Measurements from ENCODE around the gene RAN. TPM values are rescaled to one million over a fixed set of nuclear protein-coding genes. Genes with fewer than 3 reads are reported as not detected.

RAN gene
- polyA plus RNA-seq, 1 donor from 2014 or later, result 616 TPM

- H4K20me1 ChIP-seq (ENCODE audit: insufficient read depth), result no peaks in the 10 kb centered on the region
- TF ChIP-seq REST (IDR thresholded peaks at IDR 0.05; ENCODE audit: borderline replicate concordance), result no peak
- no peak for TF ChIP-seq RAD21 (conservative IDR thresholded peaks at IDR 0.05)
- TF ChIP-seq EZH2 (IDR thresholded peaks at IDR 0.05; ENCODE audit: borderline replicate concordance, insufficient read depth, low read length, poor library complexity, severe bottlenecking), result no peak
- TF ChIP-seq POLR2AphosphoS5 (IDR thresholded peaks at IDR 0.05), result no peak
- TF ChIP-seq TAF1 (IDR thresholded peaks at IDR 0.05; ENCODE audit: low read depth), result no peak
- TF ChIP-seq MXI1 (conservative IDR thresholded peaks at IDR 0.05; ENCODE audit: poor library complexity, severe bottlenecking), result no peak
- no peak for TF ChIP-seq SMC3 (conservative IDR thresholded peaks at IDR 0.05; ENCODE audit: poor library complexity)
- TF ChIP-seq, protein P1, sequence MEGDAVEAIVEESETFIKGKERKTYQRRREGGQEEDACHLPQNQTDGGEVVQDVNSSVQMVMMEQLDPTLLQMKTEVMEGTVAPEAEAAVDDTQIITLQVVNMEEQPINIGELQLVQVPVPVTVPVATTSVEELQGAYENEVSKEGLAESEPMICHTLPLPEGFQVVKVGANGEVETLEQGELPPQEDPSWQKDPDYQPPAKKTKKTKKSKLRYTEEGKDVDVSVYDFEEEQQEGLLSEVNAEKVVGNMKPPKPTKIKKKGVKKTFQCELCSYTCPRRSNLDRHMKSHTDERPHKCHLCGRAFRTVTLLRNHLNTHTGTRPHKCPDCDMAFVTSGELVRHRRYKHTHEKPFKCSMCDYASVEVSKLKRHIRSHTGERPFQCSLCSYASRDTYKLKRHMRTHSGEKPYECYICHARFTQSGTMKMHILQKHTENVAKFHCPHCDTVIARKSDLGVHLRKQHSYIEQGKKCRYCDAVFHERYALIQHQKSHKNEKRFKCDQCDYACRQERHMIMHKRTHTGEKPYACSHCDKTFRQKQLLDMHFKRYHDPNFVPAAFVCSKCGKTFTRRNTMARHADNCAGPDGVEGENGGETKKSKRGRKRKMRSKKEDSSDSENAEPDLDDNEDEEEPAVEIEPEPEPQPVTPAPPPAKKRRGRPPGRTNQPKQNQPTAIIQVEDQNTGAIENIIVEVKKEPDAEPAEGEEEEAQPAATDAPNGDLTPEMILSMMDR (IDR thresholded peaks at IDR 0.05; ENCODE audit: poor library complexity, severe bottlenecking), result no peak
- no peak for TF ChIP-seq EP300 (conservative IDR thresholded peaks at IDR 0.05; ENCODE audit: poor library complexity, severe bottlenecking)
Measured at GRCh38 chr12:130831876-130832405, 39.9 kb upstream of the RAN start.

DNA sequence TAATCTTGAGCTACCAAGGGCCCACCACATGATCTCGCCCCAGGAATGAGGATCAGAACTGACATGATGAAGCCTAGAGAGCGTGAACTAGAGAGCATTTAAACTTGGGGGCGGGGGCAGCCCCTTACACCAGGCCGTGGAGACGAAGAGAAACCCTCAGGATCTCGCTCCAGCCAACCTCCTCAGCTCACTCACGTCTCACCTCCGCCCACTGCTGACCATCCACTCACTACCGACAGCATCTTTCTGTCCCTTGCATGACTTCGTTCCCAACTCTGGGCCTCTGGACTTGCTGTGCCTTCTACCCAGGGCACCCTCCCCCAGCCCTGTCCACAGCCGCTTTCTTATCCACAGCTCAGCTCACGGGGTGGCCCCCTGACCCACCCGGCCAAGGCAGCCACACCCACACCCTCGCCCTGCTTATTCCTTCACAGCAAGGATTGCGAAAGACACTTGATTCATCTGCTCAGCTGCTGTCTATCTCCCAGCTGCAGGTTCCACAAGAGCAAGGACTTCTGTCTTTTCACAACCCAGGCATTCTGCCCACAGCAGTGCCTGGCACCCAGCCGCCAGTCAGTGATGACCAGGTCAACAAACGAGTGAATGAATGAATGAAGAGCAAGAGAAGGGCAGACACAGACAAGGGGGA, 39.2 kb upstream of the RAN start:
- H3K9me2 ChIP-seq (ENCODE audit: insufficient read depth, low read length), result no peaks in the 10 kb centered on the region
- peaks cover 40% of the 10 kb centered on the region for H3K79me2 ChIP-seq (replicated peaks; ENCODE audit: insufficient read depth, low read length)
- no peaks in the 10 kb centered on the region for H4K20me1 ChIP-seq (ENCODE audit: insufficient read depth)
- H3K27me3 ChIP-seq (ENCODE audit: insufficient read depth, low read depth, low read length), result no peaks in the 10 kb centered on the region
- no peak overlapping the region for H2AFZ ChIP-seq (ENCODE audit: low read depth, low read length)
- H3K9ac ChIP-seq (ENCODE audit: low read length), result no peak overlapping the region
- H3K27ac ChIP-seq (ENCODE audit: low read length), result no peak overlapping the region
- no peak overlapping the region for H3K4me2 ChIP-seq (ENCODE audit: low read length)
- no peaks in the 10 kb centered on the region for H3F3A ChIP-seq (ENCODE audit: insufficient read depth, low read length, poor library complexity, severe bottlenecking)
- no peak overlapping the region for H3K4me3 ChIP-seq (ENCODE audit: low read length)
- H3K36me3 ChIP-seq (ENCODE audit: insufficient read depth, low read length), result no peaks in the 10 kb centered on the region
- no peaks in the 10 kb centered on the region for H3K9me3 ChIP-seq (ENCODE audit: low read length)
- TF ChIP-seq EZH2 (IDR thresholded peaks at IDR 0.05; ENCODE audit: borderline replicate concordance, insufficient read depth, low read length, poor library complexity, severe bottlenecking), result no peak
- TF ChIP-seq REST (IDR thresholded peaks at IDR 0.05; ENCODE audit: borderline replicate concordance), result no peak
- TF ChIP-seq RAD21 (conservative IDR thresholded peaks at IDR 0.05), result no peak
- TF ChIP-seq POLR2AphosphoS5 (IDR thresholded peaks at IDR 0.05), result no peak
- no peak for TF ChIP-seq MXI1 (conservative IDR thresholded peaks at IDR 0.05; ENCODE audit: poor library complexity, severe bottlenecking)
- TF ChIP-seq TAF1 (IDR thresholded peaks at IDR 0.05; ENCODE audit: low read depth), result no peak
- no peak for TF ChIP-seq SMC3 (conservative IDR thresholded peaks at IDR 0.05; ENCODE audit: poor library complexity)
- TF ChIP-seq EP300 (conservative IDR thresholded peaks at IDR 0.05; ENCODE audit: poor library complexity, severe bottlenecking), result no peak
- TF ChIP-seq, protein P1 (IDR thresholded peaks at IDR 0.05; ENCODE audit: poor library complexity, severe bottlenecking), result no peak

More at GRCh38 chr12:130831876-130832405, 39.9 kb upstream of the RAN start:
- Histone ChIP-seq H3K27me3 (ENCODE audit: insufficient read depth, low read depth, low read length) (no peaks in the 10 kb centered on the region), H3K9ac (ENCODE audit: low read length) (no peak overlapping the region), H3K9me2 (ENCODE audit: insufficient read depth, low read length) (no peaks in the 10 kb centered on the region), H3F3A (ENCODE audit: insufficient read depth, low read length, poor library complexity, severe bottlenecking) (no peaks in the 10 kb centered on the region), H3K36me3 (ENCODE audit: insufficient read depth, low read length) (no peaks in the 10 kb centered on the region), H3K4me2 (ENCODE audit: low read length) (no peak overlapping the region), H3K79me2 (replicated peaks; ENCODE audit: insufficient read depth, low read length) (peaks cover 32% of the 10 kb centered on the region), H2AFZ (ENCODE audit: low read depth, low read length) (no peak overlapping the region), H3K27ac (ENCODE audit: low read length) (no peak overlapping the region), H3K4me3 (ENCODE audit: low read length) (no peak overlapping the region), H3K9me3 (ENCODE audit: low read length) (no peaks in the 10 kb centered on the region)
